ENCODE data around the gene ANXA6.

GRCh38 chr5:151196556-151197290 lies 39.1 kb upstream of the ANXA6 start:
- TF ChIP-seq ZNF274 (IDR thresholded peaks at IDR 0.05; ENCODE audit: low read depth, low read length) (no peak), YY1 (IDR thresholded peaks at IDR 0.05; ENCODE audit: insufficient read depth, insufficient read length) (no peak)

All from NT2/D1 (cell line).